Measurements from ENCODE around the gene PGAP6.
"Not testable (repeated sequence)": the region's sequence is repeated elsewhere in the genome, so short reads cannot be mapped to it uniquely, and the experiment has no call there.

The PGAP6 gene

GRCh38 chr16:368388-369158 lies 13.2 kb downstream of the PGAP6 start:
- H3K27ac Mint-ChIP-seq, result no peak overlapping the region
- DNase-seq (no peak), ATAC-seq (no peak)
- no peaks in the 10 kb centered on the region for H3K9me3 Mint-ChIP-seq
- H3K36me3 Mint-ChIP-seq (ENCODE audit: low read depth), result peaks cover 11% of the 10 kb centered on the region
- no peaks in the 10 kb centered on the region for H3K27me3 Mint-ChIP-seq
- H3K4me1 Mint-ChIP-seq, result peaks cover 12% of the 10 kb centered on the region
- no peak overlapping the region for H3K4me3 Mint-ChIP-seq

GRCh38 chr16:367333-367903 lies 14.4 kb downstream of the PGAP6 start:
- no peak overlapping the region for H3K4me3 Mint-ChIP-seq
- peaks cover 11% of the 10 kb centered on the region for H3K36me3 Mint-ChIP-seq (ENCODE audit: low read depth)
- H3K9me3 Mint-ChIP-seq, result no peaks in the 10 kb centered on the region
- no peak for DNase-seq
- H3K27ac Mint-ChIP-seq, result no peak overlapping the region
- no peaks in the 10 kb centered on the region for H3K27me3 Mint-ChIP-seq
- ATAC-seq, result no peak
- H3K4me1 Mint-ChIP-seq, result peaks cover 12% of the 10 kb centered on the region

- H3K9me3 Mint-ChIP-seq, result no peaks in the 10 kb centered on the region
- H3K4me1 Mint-ChIP-seq, result peaks cover 12% of the 10 kb centered on the region
- H3K27ac Mint-ChIP-seq, result no peak overlapping the region
- H3K36me3 Mint-ChIP-seq (ENCODE audit: low read depth), result peaks cover 11% of the 10 kb centered on the region
- no peak for ATAC-seq
- H3K27me3 Mint-ChIP-seq, result peaks cover 3% of the 10 kb centered on the region
- no peak for DNase-seq
- H3K4me3 Mint-ChIP-seq, result no peak overlapping the region
Observed at GRCh38 chr16:366476-366875, 15.3 kb downstream of the PGAP6 start.

- no peak for DNase-seq
- Mint-ChIP-seq H3K4me3 (no peak overlapping the region), H3K9me3 (no peaks in the 10 kb centered on the region), H3K27me3 (peaks cover 3% of the 10 kb centered on the region), H3K36me3 (ENCODE audit: low read depth) (peaks cover 11% of the 10 kb centered on the region), H3K4me1 (peaks cover 3% of the 10 kb centered on the region), H3K27ac (no peak overlapping the region)
- no peak for ATAC-seq
Observed at GRCh38 chr16:364595-365491, 16.9 kb downstream of the PGAP6 start.

GRCh38 chr16:363766-364490 lies 17.9 kb downstream of the PGAP6 start:
- H3K9me3 Mint-ChIP-seq, result no peaks in the 10 kb centered on the region
- no peak overlapping the region for H3K27ac Mint-ChIP-seq
- H3K36me3 Mint-ChIP-seq (ENCODE audit: low read depth), result peaks cover 9% of the 10 kb centered on the region
- no peak for ATAC-seq
- peaks cover 3% of the 10 kb centered on the region for H3K27me3 Mint-ChIP-seq
- no peak overlapping the region for H3K4me3 Mint-ChIP-seq
- H3K4me1 Mint-ChIP-seq, result peaks cover 3% of the 10 kb centered on the region
- DNase-seq, result no peak

- peaks cover 3% of the 10 kb centered on the region for H3K27me3 Mint-ChIP-seq
- H3K4me3 Mint-ChIP-seq, result no peak overlapping the region
- H3K9me3 Mint-ChIP-seq, result no peaks in the 10 kb centered on the region
- H3K27ac Mint-ChIP-seq, result no peak overlapping the region
- DNase-seq (no peak), ATAC-seq (no peak)
- peaks cover 3% of the 10 kb centered on the region for H3K4me1 Mint-ChIP-seq
- peaks cover 7% of the 10 kb centered on the region for H3K36me3 Mint-ChIP-seq (ENCODE audit: low read depth)
Observed at GRCh38 chr16:363110-363765, 18.5 kb downstream of the PGAP6 start.

- H3K9me3 Mint-ChIP-seq; ATAC-seq; H3K4me3 Mint-ChIP-seq; H3K4me1 Mint-ChIP-seq; H3K27ac Mint-ChIP-seq; DNase-seq; H3K36me3 Mint-ChIP-seq (ENCODE audit: low read depth); H3K27me3 Mint-ChIP-seq: not testable (repeated sequence)
Observed at GRCh38 chr16:362702-362999, 19.1 kb downstream of the PGAP6 start.

GRCh38 chr16:361872-362701 lies 19.7 kb downstream of the PGAP6 start:
- peaks cover 3% of the 10 kb centered on the region for H3K4me1 Mint-ChIP-seq
- H3K9me3 Mint-ChIP-seq, result no peaks in the 10 kb centered on the region
- peaks cover 6% of the 10 kb centered on the region for H3K36me3 Mint-ChIP-seq (ENCODE audit: low read depth)
- H3K4me3 Mint-ChIP-seq, result peak overlapping the region; percentile 59
- H3K27ac Mint-ChIP-seq, result no peak overlapping the region
- ATAC-seq, result peak; percentile 84
- peak; percentile 76 for DNase-seq
- H3K27me3 Mint-ChIP-seq, result peaks cover 3% of the 10 kb centered on the region

GRCh38 chr16:361341-361871 lies 20.4 kb downstream of the PGAP6 start:
- H3K4me3 Mint-ChIP-seq, result no peak overlapping the region
- H3K36me3 Mint-ChIP-seq (ENCODE audit: low read depth), result no peaks in the 10 kb centered on the region
- H3K9me3 Mint-ChIP-seq, result no peaks in the 10 kb centered on the region
- H3K27me3 Mint-ChIP-seq, result peaks cover 3% of the 10 kb centered on the region
- no peak for DNase-seq
- no peak for ATAC-seq
- H3K27ac Mint-ChIP-seq, result no peak overlapping the region
- H3K4me1 Mint-ChIP-seq, result peaks cover 3% of the 10 kb centered on the region

- Mint-ChIP-seq H3K27ac (no peak overlapping the region), H3K9me3 (no peaks in the 10 kb centered on the region), H3K4me1 (peaks cover 3% of the 10 kb centered on the region), H3K4me3 (no peak overlapping the region), H3K27me3 (peaks cover 3% of the 10 kb centered on the region), H3K36me3 (ENCODE audit: low read depth) (no peaks in the 10 kb centered on the region)
- DNase-seq (no peak), ATAC-seq (no peak)
Observed at GRCh38 chr16:360698-361336, 21.0 kb downstream of the PGAP6 start.

GRCh38 chr16:359871-360697 lies 21.7 kb downstream of the PGAP6 start:
- no peaks in the 10 kb centered on the region for H3K9me3 Mint-ChIP-seq

GRCh38 chr16:359067-359763 lies 22.6 kb downstream of the PGAP6 start:
- no peak overlapping the region for H3K27ac Mint-ChIP-seq
- H3K4me3 Mint-ChIP-seq, result no peak overlapping the region
- no peaks in the 10 kb centered on the region for H3K9me3 Mint-ChIP-seq
- H3K4me1 Mint-ChIP-seq, result peaks cover 15% of the 10 kb centered on the region
- ATAC-seq, result no peak
- H3K27me3 Mint-ChIP-seq, result peaks cover 3% of the 10 kb centered on the region
- no peaks in the 10 kb centered on the region for H3K36me3 Mint-ChIP-seq (ENCODE audit: low read depth)
- no peak for DNase-seq

More at GRCh38 chr16:359871-360697, 21.7 kb downstream of the PGAP6 start:
- DNase-seq (no peak), ATAC-seq (no peak)
- no peak overlapping the region for H3K27ac Mint-ChIP-seq
- H3K36me3 Mint-ChIP-seq (ENCODE audit: low read depth), result no peaks in the 10 kb centered on the region
- H3K4me1 Mint-ChIP-seq, result peaks cover 10% of the 10 kb centered on the region
- H3K27me3 Mint-ChIP-seq, result peaks cover 3% of the 10 kb centered on the region
- no peak overlapping the region for H3K4me3 Mint-ChIP-seq

All from activated naive CD8-positive, alpha-beta T cell treated with anti-CD3 and anti-CD28 coated beads, Interleukin-2, amount 50 U/mL, for 24 hours (primary cell).